GM12891 (cell line): ENCODE data around the gene URB2.

Experiments used
- PAX5 ChIP-seq: IDR thresholded peaks from 2 replicates; pipeline ENCODE4 v1.6.1; 2011; ENCODE audit warnings: low read length, moderate library complexity, mild to moderate bottlenecking; ENCODE audit not compliant: insufficient read depth, severe bottlenecking
- POLR2A ChIP-seq: IDR thresholded peaks from 2 replicates; pipeline ENCODE4 v1.6.1; 2011; ENCODE audit warnings: low read depth, low read length, control low read depth
- POLR2AphosphoS5 ChIP-seq: IDR thresholded peaks from 2 replicates; pipeline ENCODE4 v1.6.1; 2011; ENCODE audit warnings: low read depth, low read length, control low read depth

DNA sequence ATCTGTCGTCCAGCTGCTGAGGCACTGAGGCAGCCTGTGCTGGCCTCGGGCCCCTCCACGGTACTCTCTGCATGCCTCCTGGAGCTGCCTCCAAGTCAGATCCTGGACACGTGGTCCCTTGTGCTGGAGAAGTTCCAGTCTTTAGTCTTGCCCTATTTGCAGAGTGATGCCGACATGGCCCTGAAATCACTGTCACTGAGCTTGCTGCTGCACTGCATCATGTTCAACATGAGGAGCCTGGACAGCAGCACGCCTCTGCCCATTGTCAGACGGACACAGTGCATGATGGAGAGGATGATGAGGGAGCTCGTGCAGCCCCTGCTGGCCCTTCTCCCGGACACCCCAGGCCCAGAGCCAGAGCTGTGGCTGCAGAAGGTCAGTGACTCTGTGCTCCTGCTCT lies 10.0 kb downstream of the URB2 start:
- TF ChIP-seq POLR2A (no peak), POLR2AphosphoS5 (0 out of 2 replicates have a peak, but pooled peaks have one; percentile 23), PAX5 (no peak)
